T-helper 1 cell treated with Interleukin-12 subunit alpha and Interleukin-12 subunit beta and Interleukin-4 antibody, amounts not matched to agents 30 μg/mL and 1 μg/mL, for 36 hours (primary cell): Measurements from ENCODE around the gene INTS6.

Experiments used
- H3K27ac Mint-ChIP-seq: one replicate; pipeline ENCODE4 v1.8.0; 2021; ENCODE audit warnings: mild to moderate bottlenecking, mixed read lengths
- H3K27me3 Mint-ChIP-seq: one replicate; pipeline ENCODE4 v1.8.0; 2021; ENCODE audit warnings: low read depth, mixed read lengths
- H3K36me3 Mint-ChIP-seq: one replicate; pipeline ENCODE4 v1.8.0; 2021; ENCODE audit warnings: low read depth, mixed read lengths
- H3K4me1 Mint-ChIP-seq: one replicate; pipeline ENCODE4 v1.8.0; 2021; ENCODE audit warnings: low read depth, mixed read lengths
- H3K4me3 Mint-ChIP-seq: one replicate; pipeline ENCODE4 v1.8.0; 2021; ENCODE audit warnings: mild to moderate bottlenecking, moderate library complexity, mixed read lengths
- H3K9me3 Mint-ChIP-seq: one replicate; pipeline ENCODE4 v1.8.0; 2021; ENCODE audit warnings: mixed read lengths

The INTS6 gene

DNA sequence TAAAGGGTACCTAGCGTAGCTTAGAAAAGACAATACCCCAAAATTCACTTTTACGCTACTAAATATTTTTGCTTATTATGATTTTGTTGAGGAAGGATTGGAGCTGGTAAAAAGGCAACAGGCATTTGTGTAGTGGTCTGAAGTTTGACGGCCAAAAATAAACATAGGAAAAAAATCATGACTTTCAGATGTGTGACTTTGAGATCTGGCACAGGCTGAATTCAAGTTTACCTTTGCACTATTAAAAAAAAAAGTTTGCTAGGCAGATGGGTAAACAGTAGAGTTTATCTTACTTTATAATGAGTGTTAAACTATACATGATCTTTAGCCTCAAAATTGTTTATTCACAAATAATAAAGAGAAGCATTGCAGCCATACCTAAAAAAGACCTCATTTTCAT lies 24.3 kb upstream of the INTS6 start:
- Mint-ChIP-seq H3K27me3 (no peaks in the 10 kb centered on the region), H3K27ac (no peak overlapping the region), H3K4me3 (no peak overlapping the region), H3K4me1 (peaks cover 2% of the 10 kb centered on the region), H3K9me3 (no peaks in the 10 kb centered on the region), H3K36me3 (no peaks in the 10 kb centered on the region)

DNA sequence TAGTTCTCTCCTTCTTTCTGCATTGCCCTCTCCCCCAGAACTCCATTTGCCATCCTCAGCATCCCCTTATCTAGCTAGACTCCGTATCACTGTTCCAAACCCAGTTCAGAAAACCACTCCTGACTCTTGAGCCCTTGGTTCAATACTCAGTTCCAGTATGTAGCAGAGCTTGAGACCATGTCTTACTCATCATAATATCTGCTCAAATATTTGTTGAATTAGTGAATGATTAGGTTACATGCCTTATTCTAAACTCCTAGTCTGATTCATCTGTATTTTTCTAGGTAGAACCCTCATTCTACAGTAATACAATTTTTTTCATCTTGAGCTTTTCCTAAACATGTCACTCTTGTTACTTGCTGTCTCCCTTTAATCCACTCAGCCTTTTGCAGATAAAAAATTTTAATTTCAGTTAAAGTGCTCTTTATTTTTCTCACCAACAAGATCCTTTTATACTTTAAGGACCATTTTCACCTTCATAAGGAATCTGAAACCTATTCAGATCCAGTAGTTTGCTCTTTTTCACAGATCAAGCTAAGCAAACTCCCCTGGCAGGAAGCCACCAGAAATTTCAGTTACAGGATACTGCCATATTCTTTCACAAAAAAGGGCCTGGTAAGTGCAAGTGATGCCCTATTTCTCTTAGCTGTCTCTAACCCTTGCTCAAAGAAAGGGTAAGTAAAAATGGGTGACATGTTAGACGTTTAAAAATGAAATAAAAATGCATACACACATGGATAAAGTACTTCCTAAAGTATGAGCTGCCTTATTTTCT lies 23.1 kb upstream of the INTS6 start:
- H3K36me3 Mint-ChIP-seq = no peaks in the 10 kb centered on the region
- H3K27ac Mint-ChIP-seq = no peak overlapping the region
- no peak overlapping the region for H3K4me3 Mint-ChIP-seq
- no peaks in the 10 kb centered on the region for H3K9me3 Mint-ChIP-seq
- no peaks in the 10 kb centered on the region for H3K27me3 Mint-ChIP-seq
- H3K4me1 Mint-ChIP-seq = peaks cover 2% of the 10 kb centered on the region

DNA sequence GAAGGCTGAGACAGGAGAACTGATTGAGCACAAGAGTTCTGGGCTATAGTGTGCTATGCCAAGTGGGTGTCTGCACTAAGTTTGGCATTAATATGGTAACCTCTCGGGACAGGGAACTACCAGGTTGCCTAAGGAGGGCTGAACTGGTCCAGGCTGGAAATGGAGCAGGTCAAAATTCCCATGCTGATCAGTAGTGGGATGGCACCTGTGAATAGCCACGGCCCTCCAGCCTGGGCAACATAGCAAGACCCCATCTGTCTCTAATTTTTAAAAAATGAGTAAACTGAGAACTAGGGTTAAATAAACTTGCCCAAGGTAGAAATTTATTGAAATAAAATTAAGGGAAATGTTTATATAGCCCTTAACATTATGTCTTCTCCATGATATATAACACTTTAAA lies 17.0 kb upstream of the INTS6 start:
- Mint-ChIP-seq H3K27me3 (peaks cover 5% of the 10 kb centered on the region), H3K4me3 (no peak overlapping the region), H3K36me3 (no peaks in the 10 kb centered on the region), H3K4me1 (no peaks in the 10 kb centered on the region), H3K9me3 (no peaks in the 10 kb centered on the region), H3K27ac (no peak overlapping the region)

DNA sequence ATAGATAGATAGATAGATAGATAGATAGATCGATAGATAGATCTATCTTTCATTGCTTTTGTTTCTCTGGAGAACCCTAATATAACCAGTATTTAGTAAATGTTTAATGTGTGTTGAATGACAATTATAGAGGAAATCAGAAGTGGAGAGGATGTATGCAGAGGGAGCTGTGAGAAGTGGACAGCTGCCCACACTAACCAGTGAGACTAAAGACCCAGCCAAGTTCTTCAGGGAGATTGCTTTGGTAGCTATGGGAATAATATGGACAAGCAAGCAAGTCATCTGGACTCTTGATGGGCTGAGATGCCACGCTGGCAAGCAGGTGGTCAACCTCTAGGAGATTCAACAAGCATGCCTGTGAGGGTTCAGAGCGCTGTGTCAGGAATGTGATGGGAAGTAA lies 14.9 kb upstream of the INTS6 start:
- Mint-ChIP-seq H3K9me3 (no peaks in the 10 kb centered on the region), H3K27ac (no peak overlapping the region)

DNA sequence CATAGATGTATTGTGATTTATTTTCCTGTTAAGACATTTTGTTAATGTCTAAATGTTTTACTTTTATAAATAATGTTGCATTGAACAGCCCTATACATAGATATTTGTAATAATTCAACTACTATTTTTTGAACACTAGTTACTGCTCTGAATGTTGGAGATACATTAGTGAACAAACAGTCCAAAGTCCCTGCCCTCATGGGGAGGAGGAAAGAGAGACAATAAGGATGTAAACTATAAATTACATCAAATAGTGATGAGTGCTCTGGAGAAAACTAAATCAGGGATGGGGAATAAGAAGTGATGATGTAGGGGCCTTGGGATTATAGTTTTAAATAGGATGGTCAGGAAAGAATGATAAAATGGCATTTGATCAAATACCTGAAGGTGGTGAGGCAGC lies 12.3 kb upstream of the INTS6 start:
- peaks cover 5% of the 10 kb centered on the region for H3K27me3 Mint-ChIP-seq
- H3K4me3 Mint-ChIP-seq = no peak overlapping the region
- no peaks in the 10 kb centered on the region for H3K9me3 Mint-ChIP-seq
- no peaks in the 10 kb centered on the region for H3K4me1 Mint-ChIP-seq
- no peak overlapping the region for H3K27ac Mint-ChIP-seq
- peaks cover 7% of the 10 kb centered on the region for H3K36me3 Mint-ChIP-seq

More for the DNA sequence above, 14.9 kb upstream of the INTS6 start:
- no peaks in the 10 kb centered on the region for H3K4me1 Mint-ChIP-seq
- H3K27me3 Mint-ChIP-seq = peaks cover 5% of the 10 kb centered on the region
- H3K4me3 Mint-ChIP-seq = no peak overlapping the region
- H3K36me3 Mint-ChIP-seq = no peaks in the 10 kb centered on the region

DNA sequence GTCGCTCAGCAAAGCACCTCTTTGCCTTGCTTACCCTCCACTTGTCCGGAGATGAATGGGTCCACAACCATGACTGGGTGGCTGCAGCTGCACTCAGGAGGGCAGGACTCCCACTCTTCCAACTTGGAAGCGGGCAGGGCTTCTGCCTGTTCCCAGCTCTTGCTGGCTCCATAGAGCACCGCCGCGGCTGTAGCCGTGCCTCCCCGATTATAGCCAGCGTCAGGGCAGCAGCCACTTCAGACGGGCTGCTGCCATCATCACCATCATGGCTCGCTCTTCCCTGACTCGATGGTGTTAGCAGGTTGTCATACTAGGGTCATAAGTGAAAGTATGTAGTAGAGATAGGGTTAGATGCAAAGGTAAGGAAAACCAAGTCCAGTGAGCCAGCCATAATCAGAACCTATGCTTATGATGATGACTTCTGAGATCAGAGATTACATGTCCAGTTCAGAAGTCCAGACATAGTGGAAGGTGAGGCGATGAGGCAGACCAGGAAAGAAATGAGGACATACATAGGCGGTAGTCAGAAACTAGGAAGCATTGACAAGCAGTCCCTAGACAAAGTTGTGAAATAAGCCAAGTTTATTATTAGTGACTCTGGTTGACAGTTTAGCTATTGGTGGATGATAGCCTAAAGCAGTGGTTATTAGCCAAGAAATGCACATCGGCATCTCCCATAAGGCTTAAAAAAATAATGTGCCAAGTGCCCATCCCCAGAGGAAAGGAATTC lies 4.4 kb upstream of the INTS6 start:
- Mint-ChIP-seq H3K4me3 (no peak overlapping the region), H3K36me3 (peaks cover 41% of the 10 kb centered on the region), H3K9me3 (peaks cover 8% of the 10 kb centered on the region), H3K27me3 (no peaks in the 10 kb centered on the region), H3K4me1 (peaks cover 17% of the 10 kb centered on the region), H3K27ac (no peak overlapping the region)

DNA sequence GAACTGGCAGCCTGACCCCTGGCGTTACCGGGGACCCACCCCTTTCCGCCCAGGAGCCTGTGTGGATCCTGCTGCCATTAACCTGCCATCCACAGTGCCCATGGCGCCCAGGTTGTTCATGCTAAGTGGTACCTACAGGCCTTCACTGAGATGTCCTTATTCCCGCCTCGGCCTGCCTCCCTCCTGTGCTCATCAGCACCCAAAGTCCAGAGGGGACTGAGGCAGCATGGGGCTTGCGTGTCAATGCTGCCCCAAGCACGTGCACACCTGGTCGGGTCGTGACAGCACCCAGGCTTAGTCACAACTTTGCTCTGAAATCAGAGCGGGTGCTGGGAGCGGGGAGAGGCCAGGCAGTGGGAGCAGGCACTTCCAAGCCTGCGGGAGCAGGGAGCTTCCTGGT lies 3.7 kb upstream of the INTS6 start:
- H3K36me3 Mint-ChIP-seq = peaks cover 41% of the 10 kb centered on the region
- H3K27ac Mint-ChIP-seq = no peak overlapping the region
- peaks cover 17% of the 10 kb centered on the region for H3K4me1 Mint-ChIP-seq
- H3K4me3 Mint-ChIP-seq = no peak overlapping the region
- no peaks in the 10 kb centered on the region for H3K27me3 Mint-ChIP-seq
- peaks cover 8% of the 10 kb centered on the region for H3K9me3 Mint-ChIP-seq

DNA sequence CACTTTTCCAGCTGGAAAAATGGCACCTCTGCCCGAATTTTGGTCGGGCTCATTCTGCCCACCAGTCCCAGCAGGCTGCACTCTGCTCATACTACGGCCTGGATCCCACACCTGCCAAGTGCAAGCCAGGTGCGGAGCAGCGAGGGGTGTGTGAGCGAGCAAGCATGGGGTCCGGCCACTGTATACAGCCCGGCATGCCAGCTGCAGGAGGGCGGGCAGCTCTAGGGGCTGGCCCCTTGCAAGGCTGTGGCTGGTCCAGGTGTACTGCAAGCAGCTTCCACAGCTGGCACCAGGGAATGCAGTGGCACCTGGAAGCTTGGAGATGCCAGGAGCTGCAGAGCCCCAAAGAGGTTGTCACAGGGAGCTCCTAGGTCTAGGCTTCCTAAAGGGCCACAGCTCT lies 2.7 kb upstream of the INTS6 start:
- Mint-ChIP-seq H3K27ac (no peak overlapping the region), H3K4me3 (no peak overlapping the region), H3K4me1 (peaks cover 18% of the 10 kb centered on the region), H3K36me3 (peaks cover 44% of the 10 kb centered on the region), H3K9me3 (peaks cover 8% of the 10 kb centered on the region), H3K27me3 (no peaks in the 10 kb centered on the region)

DNA sequence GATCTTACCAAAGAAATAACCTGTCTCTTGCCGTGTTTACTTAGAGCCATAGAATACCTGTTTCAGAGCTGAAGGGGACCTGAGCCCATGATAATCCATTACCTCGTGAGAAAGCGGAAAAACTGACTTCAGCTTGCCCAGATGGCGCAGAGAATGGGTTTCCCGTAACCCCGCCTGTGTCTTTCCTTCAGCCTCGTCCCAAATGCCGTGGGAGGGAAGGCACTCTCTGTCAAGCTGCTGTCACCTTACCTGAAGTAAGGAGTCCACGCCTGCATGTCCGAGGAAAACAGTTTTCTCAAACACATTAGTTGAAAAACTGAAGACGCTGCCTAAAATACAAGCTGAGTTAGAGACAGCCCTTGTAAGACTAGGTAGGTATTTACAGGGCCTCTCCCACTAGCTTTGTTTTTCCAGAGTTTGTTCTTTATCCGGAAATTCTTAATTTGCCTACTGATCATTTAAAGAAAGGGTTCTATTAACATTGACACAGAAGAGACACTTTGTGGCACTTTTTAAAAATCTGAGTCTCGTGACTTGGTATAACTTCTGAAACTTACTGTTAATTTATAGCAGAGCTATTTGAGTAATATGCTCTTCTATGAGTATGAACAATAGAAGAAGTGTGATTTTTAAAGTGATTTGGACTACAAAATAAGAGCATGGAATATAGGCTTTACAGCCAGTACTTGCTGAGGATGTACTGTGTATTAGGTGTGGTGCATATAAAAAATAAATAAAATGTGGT lies 1.3 kb upstream of the INTS6 start:
- peaks cover 45% of the 10 kb centered on the region for H3K36me3 Mint-ChIP-seq
- peaks cover 27% of the 10 kb centered on the region for H3K4me1 Mint-ChIP-seq
- H3K27ac Mint-ChIP-seq = peak overlapping the region; percentile 97
- H3K9me3 Mint-ChIP-seq = peaks cover 4% of the 10 kb centered on the region
- peak overlapping the region; percentile 91 for H3K4me3 Mint-ChIP-seq
- H3K27me3 Mint-ChIP-seq = no peaks in the 10 kb centered on the region

DNA sequence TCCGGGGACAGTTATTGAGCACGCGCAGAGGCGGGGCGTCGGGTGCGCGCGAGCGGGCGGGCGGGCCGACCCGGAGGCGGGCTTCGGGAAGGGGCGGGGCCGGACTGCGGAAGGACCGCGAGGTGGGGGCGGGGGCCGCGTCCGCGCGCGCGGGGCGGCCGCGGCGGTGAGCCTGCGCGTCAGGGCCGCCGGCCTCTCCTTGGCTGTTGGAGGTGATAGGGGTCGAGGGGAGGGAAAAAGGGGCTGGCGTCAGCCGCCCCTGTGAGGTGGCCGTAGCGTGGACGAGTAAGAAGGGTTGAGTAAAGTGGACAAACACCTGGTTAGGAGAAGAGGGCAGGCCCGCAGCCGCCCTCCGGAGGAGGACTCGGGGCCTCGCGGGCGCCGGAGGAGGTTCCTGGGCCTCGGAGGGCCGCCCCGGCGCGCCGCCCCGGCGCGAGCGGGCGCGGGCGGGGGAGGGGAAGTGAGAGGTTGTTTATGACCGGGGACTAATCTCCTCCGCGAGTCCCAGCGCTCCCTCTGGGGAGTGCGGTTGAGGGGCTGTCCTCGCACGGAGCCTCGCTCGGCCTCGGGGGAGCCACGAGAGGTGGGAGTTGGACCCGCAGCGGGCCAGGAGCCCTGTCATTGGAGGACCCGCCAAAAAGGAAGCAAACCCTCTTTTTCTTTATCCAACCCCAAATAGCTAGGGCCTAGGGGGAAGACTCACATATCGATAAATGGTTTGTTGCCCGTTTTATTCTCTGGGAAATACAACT lies 547 bp upstream of the INTS6 start:
- peaks cover 30% of the 10 kb centered on the region for H3K4me1 Mint-ChIP-seq
- no peaks in the 10 kb centered on the region for H3K27me3 Mint-ChIP-seq
- H3K36me3 Mint-ChIP-seq = peaks cover 45% of the 10 kb centered on the region

DNA sequence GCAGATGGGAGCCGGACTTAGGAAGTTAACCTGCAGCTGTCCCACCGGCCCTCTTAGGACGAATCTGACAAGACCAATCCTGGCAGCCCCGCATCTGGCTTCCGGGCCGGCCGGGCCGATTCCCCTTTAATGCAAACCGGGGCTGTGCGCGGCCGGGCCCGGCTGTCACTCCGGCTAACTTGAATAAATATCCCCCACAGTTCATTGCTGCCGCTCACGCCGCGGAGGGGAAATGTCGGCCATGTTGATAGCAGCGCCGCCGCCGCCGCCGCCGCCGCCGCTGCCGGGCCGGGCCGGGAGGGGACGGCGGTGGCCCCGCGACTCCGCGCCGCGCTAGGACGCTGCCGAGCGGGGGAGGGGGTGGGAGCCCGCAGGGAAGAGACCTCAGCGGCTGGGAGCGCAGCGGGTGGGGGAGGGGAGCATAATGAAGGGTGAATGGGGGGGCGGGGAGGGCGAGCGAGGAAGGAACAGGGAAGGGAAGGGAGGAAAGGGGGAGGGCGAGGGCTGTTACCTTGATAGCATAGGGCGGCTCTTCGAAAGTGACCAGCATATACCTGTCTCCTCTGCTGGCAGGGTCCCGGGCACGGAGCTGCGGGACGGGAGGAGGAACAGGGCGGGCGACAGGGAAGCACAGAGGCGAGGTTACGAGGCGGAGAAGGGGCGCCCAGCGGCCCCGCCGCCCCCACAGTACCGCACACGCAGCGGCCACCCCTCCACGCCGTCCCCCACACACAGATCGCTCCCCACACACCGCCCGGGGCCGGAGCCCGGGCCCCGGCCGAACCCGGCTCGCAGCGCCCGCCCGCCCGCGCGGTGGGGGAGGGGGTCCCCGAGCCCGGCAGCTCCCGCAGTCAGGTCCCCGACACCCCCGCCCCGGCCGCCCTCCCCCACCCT lies 1.1 kb downstream of the INTS6 start:
- Mint-ChIP-seq H3K4me3 (peak overlapping the region; percentile 90), H3K36me3 (peaks cover 38% of the 10 kb centered on the region), H3K4me1 (peaks cover 28% of the 10 kb centered on the region)

More for the DNA sequence above, 547 bp upstream of the INTS6 start:
- peak overlapping the region; percentile 97 for H3K27ac Mint-ChIP-seq
- H3K4me3 Mint-ChIP-seq = peak overlapping the region; percentile 91
- H3K9me3 Mint-ChIP-seq = peaks cover 4% of the 10 kb centered on the region

DNA sequence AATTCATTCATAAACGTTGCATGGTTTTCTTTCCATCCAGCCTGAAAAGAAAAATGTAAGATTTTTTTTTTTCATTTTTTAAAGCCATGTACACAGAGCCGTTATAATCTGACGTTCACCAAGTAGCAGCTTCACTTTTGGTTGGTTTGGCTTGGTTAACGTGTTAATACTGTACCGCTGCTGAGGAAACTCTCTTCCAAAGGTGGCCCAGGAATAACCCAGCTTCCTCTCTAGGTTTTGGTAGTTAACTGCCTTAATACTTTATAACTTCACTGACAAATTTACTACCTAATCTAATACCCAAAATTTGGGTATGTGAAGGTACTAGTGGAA lies 1.7 kb downstream of the INTS6 start:
- Mint-ChIP-seq H3K27me3 (no peaks in the 10 kb centered on the region), H3K4me1 (peaks cover 32% of the 10 kb centered on the region), H3K9me3 (peaks cover 4% of the 10 kb centered on the region), H3K4me3 (peak overlapping the region; percentile 90), H3K36me3 (peaks cover 41% of the 10 kb centered on the region), H3K27ac (peak overlapping the region; percentile 92)

More for the DNA sequence above, 1.1 kb downstream of the INTS6 start:
- Mint-ChIP-seq H3K27me3 (no peaks in the 10 kb centered on the region), H3K9me3 (peaks cover 4% of the 10 kb centered on the region), H3K27ac (peak overlapping the region; percentile 92)

DNA sequence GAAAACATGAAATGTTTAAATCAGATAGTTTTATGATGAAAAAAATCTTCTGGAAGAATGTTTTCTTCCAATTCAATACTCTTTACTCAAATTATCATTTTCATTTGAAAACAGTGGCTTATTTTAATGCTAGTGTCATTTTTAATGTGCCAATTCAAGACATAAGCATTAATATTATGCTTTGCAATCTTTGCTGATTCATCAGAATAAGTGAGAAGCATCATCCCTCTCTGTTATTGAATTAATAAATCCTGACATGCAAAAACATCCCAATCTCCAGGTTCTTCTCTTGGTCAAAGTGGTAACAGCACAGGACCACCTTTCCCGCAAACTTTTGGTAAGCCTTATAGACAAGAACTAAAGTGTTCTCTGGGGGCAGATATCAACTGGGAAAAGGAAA lies 3.8 kb downstream of the INTS6 start:
- peaks cover 20% of the 10 kb centered on the region for H3K4me1 Mint-ChIP-seq
- no peak overlapping the region for H3K27ac Mint-ChIP-seq
- H3K4me3 Mint-ChIP-seq = no peak overlapping the region
- no peaks in the 10 kb centered on the region for H3K27me3 Mint-ChIP-seq
- H3K9me3 Mint-ChIP-seq = no peaks in the 10 kb centered on the region
- peaks cover 27% of the 10 kb centered on the region for H3K36me3 Mint-ChIP-seq
